Ovary (tissue), 3 donors: ENCODE results near the gene ABCF2.

Experiments used
- CTCF ChIP-seq, 3 donors: fragments of 450-650 bp in 2 of 3; fragments of 200-600 bp in 1 of 3; IDR thresholded peaks; one replicate each; pipeline versions ENCODE4 v1.5.1 to v1.8.0; 2016 to 2022; ENCODE audit warnings: antibody characterized with exemption in 3 of 3, mild to moderate bottlenecking in 1 of 3
- POLR2A ChIP-seq: fragments of 450-650 bp; IDR thresholded peaks from one replicate; pipeline ENCODE4 v1.6.1; 2017; ENCODE audit warnings: antibody characterized with exemption, mild to moderate bottlenecking, moderate library complexity
- donor health status: DM: no; HTN: no; CAD: no.

GRCh38 chr7:151242159-151243044, 15.4 kb upstream of the ABCF2 start:
- TF ChIP-seq POLR2A, result no peak
- TF ChIP-seq CTCF (IDR thresholded peaks at IDR 0.05), result no peak
